AG10803 (cell line): ENCODE data around the gene ZNF223.

ENCODE experiments used
- DNase-seq: peaks from one replicate; pipeline ENCODE4 v3.0.0; 2010; ENCODE audit warnings: low read depth
- H3K4me3 ChIP-seq: 2 replicates; pipeline ENCODE4 v1.5.1; 2011; ENCODE audit warnings: mild to moderate bottlenecking, low read length, control low read depth
- TF ChIP-seq, protein P1 (sequence below): conservative IDR thresholded peaks from 2 replicates; pipeline ENCODE4 v1.5.1; 2011; ENCODE audit warnings: mild to moderate bottlenecking, low read length, control low read depth, inconsistent platforms

ZNF223 gene

DNA sequence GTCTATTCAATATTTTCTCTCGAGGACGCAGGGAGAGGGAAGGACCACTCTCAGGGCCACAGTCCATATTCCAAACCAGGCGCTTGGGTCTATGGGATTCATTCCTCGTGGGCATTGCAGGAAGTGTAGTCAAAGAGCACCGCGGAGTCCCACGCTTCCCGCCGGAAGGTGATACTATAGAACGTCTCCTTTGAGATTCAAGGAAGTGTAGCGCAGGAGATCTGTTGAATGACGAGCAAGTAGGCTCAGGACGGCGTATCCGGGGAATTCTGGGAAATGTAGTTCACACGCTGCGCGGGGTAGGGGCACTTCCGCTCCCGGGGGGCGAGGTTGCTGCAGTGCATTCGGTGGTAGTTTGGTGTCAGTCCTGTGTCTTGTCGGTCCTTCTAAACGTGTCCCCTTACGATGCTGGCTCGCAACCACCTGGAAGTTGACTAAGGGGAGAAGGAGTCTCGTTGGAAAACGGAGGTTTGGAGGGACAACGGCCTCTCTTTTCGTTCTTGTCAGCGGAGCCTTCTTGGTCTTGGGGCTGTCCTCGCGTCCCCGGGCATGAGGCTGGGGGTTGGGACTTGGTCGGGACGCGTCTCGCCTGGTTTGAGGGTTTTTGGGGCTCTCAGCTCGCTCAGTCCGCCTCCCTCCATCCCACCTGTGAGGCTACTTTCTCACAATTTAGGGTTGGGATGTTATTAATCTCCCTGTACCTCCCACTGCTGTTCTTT is 20.1 kb downstream of the ZNF223 start, which contains the start of gene ZNF284:
ZNF284 (plus strand) TSS at position 336 of the 719 bp plus-strand sequence. CDS start 4,231 bp downstream, outside the sequence.
- TF ChIP-seq, protein P1, sequence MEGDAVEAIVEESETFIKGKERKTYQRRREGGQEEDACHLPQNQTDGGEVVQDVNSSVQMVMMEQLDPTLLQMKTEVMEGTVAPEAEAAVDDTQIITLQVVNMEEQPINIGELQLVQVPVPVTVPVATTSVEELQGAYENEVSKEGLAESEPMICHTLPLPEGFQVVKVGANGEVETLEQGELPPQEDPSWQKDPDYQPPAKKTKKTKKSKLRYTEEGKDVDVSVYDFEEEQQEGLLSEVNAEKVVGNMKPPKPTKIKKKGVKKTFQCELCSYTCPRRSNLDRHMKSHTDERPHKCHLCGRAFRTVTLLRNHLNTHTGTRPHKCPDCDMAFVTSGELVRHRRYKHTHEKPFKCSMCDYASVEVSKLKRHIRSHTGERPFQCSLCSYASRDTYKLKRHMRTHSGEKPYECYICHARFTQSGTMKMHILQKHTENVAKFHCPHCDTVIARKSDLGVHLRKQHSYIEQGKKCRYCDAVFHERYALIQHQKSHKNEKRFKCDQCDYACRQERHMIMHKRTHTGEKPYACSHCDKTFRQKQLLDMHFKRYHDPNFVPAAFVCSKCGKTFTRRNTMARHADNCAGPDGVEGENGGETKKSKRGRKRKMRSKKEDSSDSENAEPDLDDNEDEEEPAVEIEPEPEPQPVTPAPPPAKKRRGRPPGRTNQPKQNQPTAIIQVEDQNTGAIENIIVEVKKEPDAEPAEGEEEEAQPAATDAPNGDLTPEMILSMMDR = no peak
- H3K4me3 ChIP-seq = peak within 1 kb of the TSS; percentile 97
- peak; percentile 83 for DNase-seq

DNA sequence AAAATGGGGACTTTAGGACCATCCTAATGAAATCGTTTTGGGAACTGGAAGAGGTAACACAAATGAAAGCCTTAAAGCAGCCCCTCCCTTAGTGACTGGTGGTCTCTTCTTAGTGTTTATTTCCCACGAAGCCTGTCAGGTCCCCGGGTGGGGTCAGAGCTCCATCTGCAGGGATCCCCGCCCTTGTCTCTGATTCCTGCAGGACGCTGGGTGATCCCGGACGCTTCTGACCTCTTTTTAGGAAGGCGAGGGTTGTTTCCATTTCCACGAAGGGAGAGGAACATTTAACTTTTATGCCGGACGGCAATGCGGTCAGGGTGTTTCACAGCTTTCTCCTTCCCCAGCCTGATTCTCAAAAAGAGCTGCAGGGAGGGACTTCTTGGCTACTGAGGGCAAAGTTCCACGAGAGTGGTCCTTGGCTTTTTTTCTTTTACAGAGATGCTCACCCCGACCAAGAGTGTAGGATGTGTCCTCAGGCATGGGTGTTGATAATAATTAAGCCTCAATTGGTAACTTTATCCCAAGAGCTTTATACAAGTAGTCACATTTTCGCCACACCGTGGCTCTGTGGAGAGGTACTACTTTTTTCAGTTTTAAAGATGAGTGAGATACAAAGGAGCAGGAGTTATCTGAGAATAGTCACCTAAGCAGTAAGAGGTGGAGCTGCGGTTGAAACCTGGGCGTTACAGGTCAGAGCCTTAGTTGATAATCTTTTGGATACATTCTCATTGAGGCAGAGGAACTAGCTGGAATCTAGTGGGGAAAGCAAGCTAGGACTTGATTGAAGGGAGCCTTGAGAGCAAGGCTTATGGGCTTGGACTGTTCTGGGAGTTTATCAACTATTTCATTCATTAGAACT is 20.9 kb downstream of the ZNF223 start:
- peak overlapping the region; percentile 97 for H3K4me3 ChIP-seq
- TF ChIP-seq, protein P1 = 0 out of 2 replicates have a peak, but pooled peaks have one; percentile 10
- no peak for DNase-seq

DNA sequence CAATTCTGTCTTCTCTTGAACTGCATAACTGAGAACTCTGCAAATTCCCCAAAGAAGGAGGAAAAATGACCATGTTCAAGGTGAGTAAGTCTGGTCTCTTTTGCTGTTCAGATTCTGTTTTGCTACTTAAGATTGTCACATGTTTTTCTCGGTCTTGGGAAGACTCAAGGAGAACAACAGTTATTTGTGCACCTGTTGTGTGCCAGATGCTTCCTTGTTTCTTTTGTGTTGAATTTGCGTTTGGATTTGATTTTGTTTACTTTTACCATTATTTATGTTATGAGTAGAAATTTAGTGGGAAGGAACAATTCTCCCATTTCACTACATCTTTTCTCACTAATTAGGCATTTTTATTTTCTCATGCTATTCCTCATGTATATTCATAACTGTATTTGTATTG is 24.5 kb downstream of the ZNF223 start:
- TF ChIP-seq, protein P1 = no peak
- no peak overlapping the region for H3K4me3 ChIP-seq
- no peak for DNase-seq

DNA sequence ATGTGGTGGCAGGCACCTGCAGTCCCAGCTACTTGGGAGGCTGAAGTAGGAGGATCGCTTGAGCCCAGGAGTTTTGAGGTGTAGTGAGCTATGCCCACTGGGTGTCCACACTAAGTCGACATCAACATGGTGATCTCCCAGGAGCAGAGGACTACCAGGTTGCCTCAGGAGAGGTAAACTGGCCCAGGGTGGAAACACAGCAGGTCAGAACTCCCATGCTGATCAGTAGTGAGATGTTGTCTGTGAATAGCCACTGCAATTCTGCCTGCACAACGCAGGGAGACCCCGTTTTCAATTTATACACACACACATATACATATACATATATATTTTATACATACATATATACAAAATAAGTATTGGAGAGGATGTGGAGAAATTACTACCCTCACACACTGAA is 40.3 kb downstream of the ZNF223 start:
- no peak for DNase-seq
- TF ChIP-seq, protein P1 = no peak
- H3K4me3 ChIP-seq = no peak overlapping the region

DNA sequence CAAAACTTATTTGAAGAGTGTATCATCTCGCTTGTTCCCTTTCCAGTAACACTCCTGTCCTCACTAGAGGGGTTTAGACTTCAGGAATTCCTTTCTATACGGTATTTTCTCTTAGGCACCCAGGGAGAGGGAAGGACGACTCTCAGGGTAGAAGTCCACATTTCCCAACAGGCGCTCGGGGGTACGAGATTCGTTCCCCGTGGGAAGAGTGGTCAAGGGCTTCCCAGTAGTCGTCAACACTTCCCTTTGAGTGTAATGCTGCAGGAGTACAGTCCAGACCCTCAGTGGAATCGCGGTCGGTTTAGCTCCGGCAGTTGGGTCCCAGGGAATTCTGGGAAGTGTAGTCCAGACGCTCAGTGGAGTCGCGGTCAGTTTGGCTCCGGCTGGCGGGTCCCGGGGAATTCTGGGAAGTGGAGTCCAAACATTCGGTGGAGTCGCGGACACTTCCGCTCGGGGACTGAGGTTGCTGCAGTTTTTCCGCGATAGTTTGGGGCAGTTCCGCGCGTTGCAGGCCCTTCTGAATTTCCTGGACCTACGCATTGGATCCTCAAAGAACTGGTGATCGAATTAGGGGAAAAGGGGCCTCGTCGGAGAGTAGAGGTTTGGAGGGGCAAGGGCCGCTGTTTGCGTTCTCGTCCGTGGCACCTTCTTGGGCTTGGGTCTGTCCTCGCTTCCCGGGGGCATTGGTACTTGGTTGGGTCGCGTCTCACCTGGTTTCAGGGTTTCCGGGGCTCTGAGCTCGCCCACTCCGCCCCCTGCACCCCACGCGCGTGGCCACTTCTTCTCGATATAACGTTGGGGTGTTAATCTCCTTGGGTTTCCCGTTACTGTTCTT is 42.3 kb downstream of the ZNF223 start, which contains the start of gene ZNF224:
ZNF224 (plus strand) TSS at position 431 of the 835 bp plus-strand sequence. CDS start 3,513 bp downstream, outside the sequence.
- TF ChIP-seq, protein P1 = no peak
- DNase-seq = peak; percentile 87

DNA sequence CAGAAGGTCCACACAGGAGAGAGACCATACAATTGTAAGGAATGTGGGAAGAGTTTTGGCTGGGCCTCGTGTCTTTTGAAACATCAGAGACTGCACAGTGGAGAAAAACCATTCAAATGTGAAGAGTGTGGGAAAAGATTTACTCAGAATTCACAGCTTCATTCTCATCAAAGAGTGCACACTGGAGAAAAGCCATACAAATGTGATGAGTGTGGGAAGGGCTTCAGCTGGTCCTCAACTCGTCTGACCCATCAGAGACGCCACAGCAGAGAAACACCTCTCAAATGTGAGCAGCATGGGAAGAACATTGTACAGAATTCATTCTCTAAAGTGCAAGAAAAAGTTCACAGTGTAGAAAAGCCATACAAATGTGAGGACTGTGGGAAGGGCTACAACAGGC is 55.9 kb downstream of the ZNF223 start:
- DNase-seq = no peak
- no peak overlapping the region for H3K4me3 ChIP-seq
- TF ChIP-seq, protein P1 = no peak

More for the DNA sequence above, 42.3 kb downstream of the ZNF223 start, which contains the start of gene ZNF224:
- peak within 1 kb of the TSS; percentile 89 for H3K4me3 ChIP-seq
